Naive B cell (primary cell): ENCODE data around the gene CDKN3. TPM values are rescaled to one million over a fixed set of nuclear protein-coding genes. Genes with fewer than 3 reads are reported as not detected.
"Not testable (repeated sequence)": the region's sequence is repeated elsewhere in the genome, so short reads cannot be mapped to it uniquely, and the experiment has no call there.

ENCODE experiments used
- ATAC-seq, 2 donors: fragments of 150-1000 bp; cut with Tn5 transposase; 2 replicates each; pipeline ENCODE4 v1.10.0; 2021; ENCODE audit warnings: low read depth in 2 of 2, mild to moderate bottlenecking in 2 of 2, moderate library complexity in 2 of 2
- DNase-seq: peaks from one replicate; pipeline ENCODE4 v3.0.0; 2022
- H3K27ac Mint-ChIP-seq, 6 donors: one replicate each; pipeline ENCODE4 v1.8.0; 2020 to 2022; ENCODE audit warnings: mild to moderate bottlenecking in 6 of 6, mixed read lengths in 6 of 6, moderate library complexity in 5 of 6, inconsistent platforms in 2 of 6
- H3K27me3 Mint-ChIP-seq, 3 donors: one replicate each; pipeline ENCODE4 v1.8.0; 2021 to 2022; ENCODE audit warnings: mixed read lengths in 3 of 3, mild to moderate bottlenecking in 1 of 3
- H3K36me3 Mint-ChIP-seq, 2 donors: one replicate each; pipeline ENCODE4 v1.8.0; 2020 to 2022; ENCODE audit warnings: mixed read lengths in 2 of 2, inconsistent platforms in 1 of 2, mild to moderate bottlenecking in 1 of 2
- H3K4me1 Mint-ChIP-seq, 3 donors: one replicate each; pipeline ENCODE4 v1.8.0; 2020 to 2022; ENCODE audit warnings: mixed read lengths in 3 of 3, inconsistent platforms in 1 of 3, mild to moderate bottlenecking in 1 of 3, moderate library complexity in 1 of 3
- H3K4me3 Mint-ChIP-seq, 8 donors: one replicate each; pipeline ENCODE4 v1.8.0; 2020 to 2022; ENCODE audit warnings: mild to moderate bottlenecking in 8 of 8, mixed read lengths in 8 of 8, moderate library complexity in 8 of 8, inconsistent platforms in 2 of 8
- H3K9me3 Mint-ChIP-seq, 7 donors: one replicate each; pipeline ENCODE4 v1.8.0; 2020 to 2022; ENCODE audit warnings: mixed read lengths in 7 of 7, mild to moderate bottlenecking in 5 of 7, inconsistent platforms in 2 of 7, moderate library complexity in 1 of 7
- polyA plus RNA-seq, 6 donors: library from polyadenylated mRNA; unstranded; fragments of 300-500 nt; fragmentation: Illumina TruSeq; gene quantifications; one replicate each; pipeline ENCODE4 v1.2.3, GENCODE V29; 2021; ENCODE audit warnings: low read depth in 6 of 6

The CDKN3 gene
- polyA plus RNA-seq, 6 donors from 2014 or later = 1.1 to 2.3 (median 1.2) TPM; not detected in 1

GRCh38 chr14:54410215-54410614, 13.4 kb downstream of the CDKN3 start:
- H3K4me1 Mint-ChIP-seq = no peaks in the 10 kb centered on the region
- no peaks in the 10 kb centered on the region for H3K36me3 Mint-ChIP-seq
- no peaks in the 10 kb centered on the region for H3K27me3 Mint-ChIP-seq
- no peak overlapping the region for H3K4me3 Mint-ChIP-seq
- ATAC-seq (no peak), DNase-seq (no peak)
- H3K27ac Mint-ChIP-seq = no peak overlapping the region
- peaks cover 0 to 3% (median 0%) of the 10 kb centered on the region in 7 donors for H3K9me3 Mint-ChIP-seq

GRCh38 chr14:54411371-54411770, 14.6 kb downstream of the CDKN3 start:
- H3K4me3 Mint-ChIP-seq = no peak overlapping the region
- no peak overlapping the region for H3K27ac Mint-ChIP-seq
- no peaks in the 10 kb centered on the region for H3K36me3 Mint-ChIP-seq
- no peak for ATAC-seq
- peaks cover 0 to 1% (median 0%) of the 10 kb centered on the region in 7 donors for H3K9me3 Mint-ChIP-seq
- no peaks in the 10 kb centered on the region for H3K27me3 Mint-ChIP-seq
- DNase-seq = no peak
- H3K4me1 Mint-ChIP-seq = no peaks in the 10 kb centered on the region

GRCh38 chr14:54420478-54421142, 23.8 kb downstream of the CDKN3 start:
- Mint-ChIP-seq H3K9me3 (no peaks in the 10 kb centered on the region), H3K36me3 (peaks cover 0 to 4% of the 10 kb centered on the region in 2 donors), H3K27ac (peak overlapping the region in 4 of 6 donors; percentile 21 to 91 (median 88)), H3K27me3 (no peaks in the 10 kb centered on the region), H3K4me3 (no peak overlapping the region), H3K4me1 (peaks cover 5 to 8% (median 5%) of the 10 kb centered on the region in 3 donors)
- DNase-seq (no peak), ATAC-seq (peak in 1 of 2 donors; percentile 25)

GRCh38 chr14:54423991-54424390, 27.2 kb downstream of the CDKN3 start:
- Mint-ChIP-seq H3K27me3 (no peaks in the 10 kb centered on the region), H3K4me3 (no peak overlapping the region)

GRCh38 chr14:54424479-54424901, 27.7 kb downstream of the CDKN3 start:
- Mint-ChIP-seq H3K4me1 (peaks cover 5 to 8% (median 5%) of the 10 kb centered on the region in 3 donors), H3K36me3 (peaks cover 0 to 9% of the 10 kb centered on the region in 2 donors), H3K27me3 (no peaks in the 10 kb centered on the region), H3K9me3 (no peaks in the 10 kb centered on the region), H3K4me3 (no peak overlapping the region), H3K27ac (no peak overlapping the region)
- no peak for DNase-seq
- ATAC-seq = no peak

More at GRCh38 chr14:54423991-54424390, 27.2 kb downstream of the CDKN3 start:
- no peak for ATAC-seq
- peaks cover 0 to 9% of the 10 kb centered on the region in 2 donors for H3K36me3 Mint-ChIP-seq
- H3K9me3 Mint-ChIP-seq = no peaks in the 10 kb centered on the region
- peaks cover 5 to 8% (median 5%) of the 10 kb centered on the region in 3 donors for H3K4me1 Mint-ChIP-seq
- no peak for DNase-seq
- H3K27ac Mint-ChIP-seq = no peak overlapping the region

- Mint-ChIP-seq H3K27ac (no peak overlapping the region), H3K27me3 (no peaks in the 10 kb centered on the region), H3K4me3 (no peak overlapping the region), H3K36me3 (peaks cover 0 to 15% of the 10 kb centered on the region in 2 donors), H3K9me3 (no peaks in the 10 kb centered on the region), H3K4me1 (peaks cover 5 to 8% (median 5%) of the 10 kb centered on the region in 3 donors)
- DNase-seq (no peak), ATAC-seq (no peak)
Measured at GRCh38 chr14:54425068-54425467, 28.3 kb downstream of the CDKN3 start.

GRCh38 chr14:54425537-54426274, 28.9 kb downstream of the CDKN3 start:
- no peaks in the 10 kb centered on the region for H3K27me3 Mint-ChIP-seq
- no peaks in the 10 kb centered on the region for H3K9me3 Mint-ChIP-seq
- H3K27ac Mint-ChIP-seq = peak overlapping the region in 1 of 6 donors; percentile 72
- ATAC-seq = no peak
- no peak overlapping the region for H3K4me3 Mint-ChIP-seq
- peaks cover 0 to 19% of the 10 kb centered on the region in 2 donors for H3K36me3 Mint-ChIP-seq
- H3K4me1 Mint-ChIP-seq = peaks cover 1 to 2% (median 1%) of the 10 kb centered on the region in 3 donors
- DNase-seq = no peak

- ATAC-seq (no peak), DNase-seq (no peak)
- Mint-ChIP-seq H3K27me3 (no peaks in the 10 kb centered on the region), H3K36me3 (peaks cover 0 to 19% of the 10 kb centered on the region in 2 donors), H3K4me1 (no peaks in the 10 kb centered on the region), H3K27ac (peak overlapping the region in 1 of 6 donors; percentile 36), H3K4me3 (no peak overlapping the region), H3K9me3 (no peaks in the 10 kb centered on the region)
Measured at GRCh38 chr14:54427871-54428270, 31.1 kb downstream of the CDKN3 start.

- Mint-ChIP-seq H3K27me3 (no peaks in the 10 kb centered on the region), H3K4me1 (no peaks in the 10 kb centered on the region), H3K9me3 (no peaks in the 10 kb centered on the region), H3K27ac (no peak overlapping the region), H3K36me3 (peaks cover 0 to 19% of the 10 kb centered on the region in 2 donors), H3K4me3 (no peak overlapping the region)
- no peak for DNase-seq
- no peak for ATAC-seq
Measured at GRCh38 chr14:54428527-54428926, 31.7 kb downstream of the CDKN3 start.

GRCh38 chr14:54435500-54435981, 38.7 kb downstream of the CDKN3 start:
- ATAC-seq = no peak
- no peaks in the 10 kb centered on the region for H3K9me3 Mint-ChIP-seq

GRCh38 chr14:54437954-54438353, 41.1 kb downstream of the CDKN3 start:
- Mint-ChIP-seq H3K27ac (peak overlapping the region in 1 of 6 donors; percentile 27), H3K4me3 (peak overlapping the region in 2 of 8 donors; percentile 30 to 56), H3K4me1 (peaks cover 37 to 59% (median 46%) of the 10 kb centered on the region in 3 donors)
- H3K36me3 Mint-ChIP-seq, DNase-seq, H3K9me3 Mint-ChIP-seq, ATAC-seq, H3K27me3 Mint-ChIP-seq: not testable (repeated sequence)

More at GRCh38 chr14:54435500-54435981, 38.7 kb downstream of the CDKN3 start:
- Mint-ChIP-seq H3K27me3 (no peaks in the 10 kb centered on the region), H3K27ac (peak overlapping the region in 1 of 6 donors; percentile 11), H3K4me1 (peaks cover 29 to 51% (median 39%) of the 10 kb centered on the region in 3 donors), H3K36me3 (peaks cover 0 to 6% of the 10 kb centered on the region in 2 donors), H3K4me3 (peak overlapping the region in 1 of 8 donors; percentile 3)
- DNase-seq = no peak

- DNase-seq (no peak), ATAC-seq (no peak)
- Mint-ChIP-seq H3K36me3 (peaks cover 0 to 6% of the 10 kb centered on the region in 2 donors), H3K9me3 (no peaks in the 10 kb centered on the region), H3K27ac (peak overlapping the region in 1 of 6 donors; percentile 65), H3K4me3 (peak overlapping the region in 4 of 8 donors; percentile 19 to 51 (median 46)), H3K27me3 (no peaks in the 10 kb centered on the region), H3K4me1 (peaks cover 37 to 59% (median 46%) of the 10 kb centered on the region in 3 donors)
Measured at GRCh38 chr14:54438703-54439102, 41.9 kb downstream of the CDKN3 start.

GRCh38 chr14:54440037-54440436, 43.2 kb downstream of the CDKN3 start:
- Mint-ChIP-seq H3K4me3 (peak overlapping the region; percentile 84 to 92 (median 89)), H3K4me1 (peaks cover 33 to 54% (median 38%) of the 10 kb centered on the region in 3 donors), H3K27ac (peak overlapping the region in 3 of 6 donors; percentile 59 to 91 (median 70)), H3K27me3 (peaks cover 0 to 7% (median 0%) of the 10 kb centered on the region in 3 donors), H3K36me3 (peaks cover 0 to 6% of the 10 kb centered on the region in 2 donors), H3K9me3 (no peaks in the 10 kb centered on the region)
- no peak for ATAC-seq
- no peak for DNase-seq
